PC-9 (cell line): Measurements from ENCODE around the gene DET1. TPM values are rescaled to one million over a fixed set of nuclear protein-coding genes. Genes with fewer than 3 reads are reported as not detected.
"Not testable (repeated sequence)": the region's sequence is repeated elsewhere in the genome, so short reads cannot be mapped to it uniquely, and the experiment has no call there.

Experiments
- BruUV-seq: library from RNA; stranded (reverse); fragments of 400-500 nt; replicated peaks from 2 replicates; lab custom pipeline; 2021; lab: Mats Ljungman, UMichigan
- CTCF ChIA-PET: fragments of 300-600 bp; sonication (Branson Sonifier 250); formaldehyde crosslinking; loops from one replicate; lab custom pipeline; 2022; ENCODE audit warnings: antibody characterized with exemption; lab: Charles Lee
- POLR2A ChIA-PET: fragments of 300-600 bp; sonication (Branson Sonifier 250); formaldehyde crosslinking; loops from one replicate; lab custom pipeline; 2022; ENCODE audit warnings: antibody characterized with exemption; ENCODE audit not compliant: unreplicated experiment; lab: Charles Lee
- DNase-seq, 2 experiments: peaks; one replicate each; pipeline versions ENCODE4 v3.0.0 to v3.0.0-alpha.2; 2015 to 2022; ENCODE audit warnings: mixed read lengths in 1 of 2
- H2AFZ ChIP-seq: fragments of 200-600 bp; sonication (generic); 2 replicates; pipeline ENCODE4 v1.8.1; 2017; ENCODE audit warnings: antibody characterized with exemption
- H3F3A ChIP-seq: fragments of 200-600 bp; sonication (generic); 2 replicates; pipeline ENCODE4 v1.8.1; 2017; ENCODE audit warnings: antibody characterized with exemption, mild to moderate bottlenecking, low read depth; ENCODE audit not compliant: insufficient read depth
- H3K27ac ChIP-seq: fragments of 200-600 bp; sonication (generic); 2 replicates; pipeline ENCODE4 v1.6.1; 2016; ENCODE audit warnings: mixed run types
- H3K27me3 ChIP-seq: fragments of 200-600 bp; sonication (generic); 2 replicates; pipeline ENCODE4 v1.6.1; 2016; ENCODE audit warnings: low read depth, mixed run types; ENCODE audit not compliant: insufficient read depth
- H3K36me3 ChIP-seq: fragments of 200-600 bp; sonication (generic); 2 replicates; pipeline ENCODE4 v1.6.1; 2016; ENCODE audit warnings: low read depth, mixed run types
- H3K4me1 ChIP-seq: fragments of 200-600 bp; sonication (generic); replicated peaks from 2 replicates; pipeline ENCODE4 v1.6.1; 2016; ENCODE audit warnings: mixed run types; ENCODE audit not compliant: insufficient read depth
- H3K4me2 ChIP-seq: fragments of 200-600 bp; sonication (generic); 2 replicates; pipeline ENCODE4 v1.6.1; 2017; ENCODE audit warnings: mixed run types
- H3K4me3 ChIP-seq: fragments of 200-600 bp; sonication (generic); 2 replicates; pipeline ENCODE4 v1.6.1; 2016; ENCODE audit warnings: mixed run types
- H3K79me2 ChIP-seq: fragments of 200-600 bp; sonication (generic); 2 replicates; pipeline ENCODE4 v1.6.1; 2017; ENCODE audit warnings: low read depth, mixed run types
- H3K9me2 ChIP-seq: fragments of 200-600 bp; sonication (generic); 2 replicates; pipeline ENCODE4 v1.8.1; 2017; ENCODE audit warnings: mild to moderate bottlenecking; ENCODE audit not compliant: insufficient read depth
- H3K9me3 ChIP-seq: fragments of 200-600 bp; sonication (generic); 2 replicates; pipeline ENCODE4 v1.8.1; 2016; ENCODE audit warnings: low read depth; ENCODE audit not compliant: insufficient read depth
- H4K20me1 ChIP-seq: fragments of 200-600 bp; sonication (generic); 2 replicates; pipeline ENCODE4 v1.8.1; 2017; ENCODE audit not compliant: insufficient read depth
- EZH2 ChIP-seq: fragments of 200-600 bp; sonication (generic); IDR thresholded peaks from 2 replicates; pipeline ENCODE4 v1.8.0; 2017; ENCODE audit warnings: antibody characterized with exemption, low read depth
- intact Hi-C: fragments of 100-400 bp; cut with micrococcal nuclease; formaldehyde crosslinking; loops from one replicate; pipeline ENCODE4 v1.10.0; 2022; ENCODE audit not compliant: unreplicated experiment
- total RNA-seq: library from RNA; stranded (reverse); gene quantifications from 2 replicates; pipeline ENCODE4 v1.2.3, GENCODE V29; 2021
- TF ChIP-seq, protein P1 (sequence below): fragments of 200-600 bp; sonication (generic); conservative IDR thresholded peaks from 2 replicates; pipeline ENCODE4 v1.6.1; 2017; ENCODE audit warnings: mixed run types, antibody characterized with exemption, mild to moderate bottlenecking, moderate library complexity

The DET1 gene
- total RNA-seq, 1 experiment from 2014 or later = 3.7 TPM

DNA sequence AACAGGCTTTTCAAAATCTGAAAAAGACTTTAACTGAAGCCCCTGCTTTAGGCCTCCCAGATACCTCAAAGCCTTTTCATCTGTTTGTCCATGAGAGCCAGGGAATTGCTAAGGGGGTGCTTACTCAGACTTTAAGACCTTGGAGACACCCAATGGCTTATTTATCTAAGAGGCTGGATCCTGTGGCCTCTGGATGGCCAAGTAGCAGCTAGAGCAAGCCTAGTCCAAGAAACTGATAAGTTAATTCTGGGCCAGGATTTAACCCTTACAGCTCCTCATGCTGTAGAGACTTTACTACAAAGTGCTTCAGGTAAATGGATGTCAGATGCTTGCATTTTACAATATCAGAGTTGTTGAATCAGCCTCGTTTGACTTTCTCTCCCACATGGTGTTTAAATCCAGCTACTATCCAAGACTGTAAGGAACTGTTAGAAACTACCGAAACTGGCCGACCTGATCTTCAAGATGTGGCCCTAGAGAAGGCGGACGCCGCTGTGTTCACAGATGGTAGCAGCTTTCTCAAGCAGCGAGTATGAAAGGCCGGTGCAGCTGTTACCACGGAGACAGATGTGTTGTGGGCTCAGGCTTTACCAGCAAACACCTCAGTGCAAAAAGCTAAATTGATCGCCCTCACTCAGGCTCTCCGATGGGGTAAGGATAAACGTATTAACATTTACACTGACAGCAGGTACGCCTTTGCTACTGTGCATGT, 3.3 kb downstream of the DET1 start:
- POLR2A ChIA-PET = interaction anchor here (0.8 kb wide), 1 partner anchor 26 kb away, joined by 7 read pairs; no protein-coding TSS in a partner anchor

DNA sequence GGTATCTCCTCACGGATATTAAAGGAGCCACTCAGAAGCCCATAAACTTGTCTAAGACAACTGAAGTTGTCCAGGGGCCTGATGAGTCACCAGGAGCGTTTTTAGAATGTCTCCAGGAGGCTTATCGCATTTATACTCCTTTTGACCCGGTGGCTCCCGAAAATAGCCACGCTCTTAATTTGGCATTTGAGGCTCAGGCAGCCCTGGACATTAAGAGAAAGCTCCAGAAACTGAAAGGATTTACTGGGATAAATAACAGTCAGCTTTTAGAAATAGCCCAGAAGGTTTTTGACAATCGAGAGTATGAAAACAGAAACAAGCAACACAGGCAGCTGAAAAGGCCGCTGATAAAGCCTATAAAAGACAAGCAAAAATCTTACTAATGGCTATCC, 4.1 kb downstream of the DET1 start:
- H3K27ac ChIP-seq = no peak overlapping the region
- no peaks in the 10 kb centered on the region for H3K9me3 ChIP-seq
- no peaks in the 10 kb centered on the region for H3F3A ChIP-seq
- H3K4me1 ChIP-seq = peaks cover 6% of the 10 kb centered on the region; the same call in 1 of the 2 replicates
- TF ChIP-seq, protein P1, sequence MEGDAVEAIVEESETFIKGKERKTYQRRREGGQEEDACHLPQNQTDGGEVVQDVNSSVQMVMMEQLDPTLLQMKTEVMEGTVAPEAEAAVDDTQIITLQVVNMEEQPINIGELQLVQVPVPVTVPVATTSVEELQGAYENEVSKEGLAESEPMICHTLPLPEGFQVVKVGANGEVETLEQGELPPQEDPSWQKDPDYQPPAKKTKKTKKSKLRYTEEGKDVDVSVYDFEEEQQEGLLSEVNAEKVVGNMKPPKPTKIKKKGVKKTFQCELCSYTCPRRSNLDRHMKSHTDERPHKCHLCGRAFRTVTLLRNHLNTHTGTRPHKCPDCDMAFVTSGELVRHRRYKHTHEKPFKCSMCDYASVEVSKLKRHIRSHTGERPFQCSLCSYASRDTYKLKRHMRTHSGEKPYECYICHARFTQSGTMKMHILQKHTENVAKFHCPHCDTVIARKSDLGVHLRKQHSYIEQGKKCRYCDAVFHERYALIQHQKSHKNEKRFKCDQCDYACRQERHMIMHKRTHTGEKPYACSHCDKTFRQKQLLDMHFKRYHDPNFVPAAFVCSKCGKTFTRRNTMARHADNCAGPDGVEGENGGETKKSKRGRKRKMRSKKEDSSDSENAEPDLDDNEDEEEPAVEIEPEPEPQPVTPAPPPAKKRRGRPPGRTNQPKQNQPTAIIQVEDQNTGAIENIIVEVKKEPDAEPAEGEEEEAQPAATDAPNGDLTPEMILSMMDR = no peak
- no peak for TF ChIP-seq EZH2
- no peak for DNase-seq
- H3K4me3 ChIP-seq = no peak overlapping the region
- no peaks in the 10 kb centered on the region for H3K9me2 ChIP-seq
- H4K20me1 ChIP-seq = no peaks in the 10 kb centered on the region
- no peak overlapping the region for H2AFZ ChIP-seq
- POLR2A ChIA-PET = no interaction called here
- BruUV-seq = no TSS peak
- H3K79me2 ChIP-seq = no peaks in the 10 kb centered on the region
- CTCF ChIA-PET = no interaction called here
- intact Hi-C loops = no loop called here
- H3K36me3 ChIP-seq = no peaks in the 10 kb centered on the region
- H3K27me3 ChIP-seq = no peaks in the 10 kb centered on the region
- no peak overlapping the region for H3K4me2 ChIP-seq

More for the DNA sequence above, 3.3 kb downstream of the DET1 start:
- no peak overlapping the region for H3K27ac ChIP-seq
- no peaks in the 10 kb centered on the region for H3K27me3 ChIP-seq
- H3K9me2 ChIP-seq = no peaks in the 10 kb centered on the region
- TF ChIP-seq, protein P1 = no peak
- TF ChIP-seq EZH2 = no peak
- no peaks in the 10 kb centered on the region for H3F3A ChIP-seq
- no peak for DNase-seq
- no peaks in the 10 kb centered on the region for H3K9me3 ChIP-seq
- no peak overlapping the region for H2AFZ ChIP-seq
- H3K4me3 ChIP-seq = no peak overlapping the region
- no peak overlapping the region for H3K4me2 ChIP-seq
- H3K36me3 ChIP-seq = no peaks in the 10 kb centered on the region
- H3K79me2 ChIP-seq = no peaks in the 10 kb centered on the region
- H4K20me1 ChIP-seq = no peaks in the 10 kb centered on the region
- intact Hi-C loops = no loop called here
- CTCF ChIA-PET = no interaction called here
- BruUV-seq = no TSS peak
- peaks cover 6% of the 10 kb centered on the region; the same call in 1 of the 2 replicates for H3K4me1 ChIP-seq

DNA sequence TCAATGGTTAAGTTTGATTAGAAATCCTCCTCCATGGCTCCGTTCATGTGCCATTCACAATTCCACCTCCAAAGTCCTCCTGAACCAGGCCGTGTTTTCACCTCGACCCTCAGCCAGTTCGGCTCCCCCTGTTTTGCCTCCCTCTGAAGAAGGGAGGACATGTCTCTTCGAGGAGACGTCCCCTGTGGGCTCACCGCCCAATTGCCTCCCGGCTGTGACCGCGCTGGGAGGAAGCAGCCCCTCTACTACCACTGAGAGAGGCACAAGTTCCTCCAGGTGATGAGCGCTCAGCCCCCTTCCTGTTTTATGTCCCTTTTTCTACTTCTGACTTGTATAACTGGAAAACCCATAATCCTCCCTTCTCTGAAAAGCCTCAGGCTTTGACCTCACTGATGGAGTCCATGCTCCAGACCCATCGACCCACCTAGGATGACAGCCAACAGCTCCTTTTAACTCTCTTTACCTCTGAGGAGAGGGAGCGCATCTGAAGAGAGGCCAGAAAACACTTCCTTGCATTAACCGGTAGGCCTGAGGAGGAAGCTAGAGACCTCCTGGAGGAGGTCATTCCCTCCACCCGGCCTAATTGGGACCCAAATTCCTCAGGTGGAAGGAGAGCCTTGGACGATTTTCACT, 4.7 kb downstream of the DET1 start:
- TF ChIP-seq EZH2 = no peak
- TF ChIP-seq, protein P1 = no peak
- no peaks in the 10 kb centered on the region for H3K27me3 ChIP-seq
- no peaks in the 10 kb centered on the region for H3K36me3 ChIP-seq
- no peaks in the 10 kb centered on the region for H3K9me2 ChIP-seq
- H3K4me2 ChIP-seq = no peak overlapping the region
- H3K9me3 ChIP-seq = no peaks in the 10 kb centered on the region
- CTCF ChIA-PET = no interaction called here
- H3K79me2 ChIP-seq = no peaks in the 10 kb centered on the region
- BruUV-seq = no TSS peak
- H3K4me3 ChIP-seq = no peak overlapping the region
- POLR2A ChIA-PET = no interaction called here
- no peaks in the 10 kb centered on the region for H4K20me1 ChIP-seq
- H3F3A ChIP-seq = no peaks in the 10 kb centered on the region
- intact Hi-C loops = no loop called here
- no peak overlapping the region for H3K27ac ChIP-seq
- H3K4me1 ChIP-seq = peaks cover 2% of the 10 kb centered on the region; the same call in 1 of the 2 replicates
- no peak for DNase-seq
- H2AFZ ChIP-seq = no peak overlapping the region

DNA sequence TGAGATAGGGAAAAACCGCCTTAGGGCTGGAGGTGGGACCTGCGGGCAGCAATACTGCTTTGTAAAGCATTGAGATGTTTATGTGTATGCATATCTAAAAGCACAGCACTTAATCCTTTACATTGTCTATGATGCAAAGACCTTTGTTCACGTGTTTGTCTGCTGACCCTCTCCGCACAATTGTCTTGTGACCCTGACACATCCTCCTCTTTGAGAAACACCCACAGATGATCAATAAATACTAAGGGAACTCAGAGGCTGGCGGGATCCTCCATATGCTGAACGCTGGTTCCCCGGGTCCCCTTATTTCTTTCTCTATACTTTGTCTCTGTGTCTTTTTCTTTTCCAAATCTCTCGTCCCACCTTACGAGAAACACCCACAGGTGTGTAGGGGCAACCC, 5.4 kb downstream of the DET1 start:
- intact Hi-C loops, CTCF ChIA-PET, DNase-seq, H3K79me2 ChIP-seq, H2AFZ ChIP-seq, H3K36me3 ChIP-seq, BruUV-seq, H3K9me3 ChIP-seq, H3F3A ChIP-seq, H3K4me3 ChIP-seq, H4K20me1 ChIP-seq, H3K27ac ChIP-seq, H3K27me3 ChIP-seq, POLR2A ChIA-PET, H3K4me1 ChIP-seq, H3K4me2 ChIP-seq, H3K9me2 ChIP-seq: not testable (repeated sequence)

DNA sequence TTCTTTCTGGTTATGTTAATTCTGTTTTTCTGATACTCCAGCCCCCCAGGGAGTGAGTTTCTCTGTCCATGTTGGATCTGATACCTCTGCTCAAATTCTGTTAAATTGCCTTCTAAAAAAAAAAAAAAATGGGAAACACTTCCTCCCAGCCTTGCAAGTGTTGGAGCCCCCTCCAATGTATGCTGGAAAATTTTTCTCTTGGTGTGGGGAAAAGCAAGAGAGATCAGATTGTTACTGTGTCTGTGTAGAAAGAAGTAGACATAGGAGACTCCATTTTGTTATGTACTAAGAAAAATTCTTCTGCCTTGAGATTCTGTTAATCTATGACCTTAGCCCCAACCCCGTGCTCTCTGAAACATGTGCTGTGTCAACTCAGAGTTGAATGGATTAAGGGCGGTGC, 6.1 kb downstream of the DET1 start:
- H3K27ac ChIP-seq, intact Hi-C loops, DNase-seq, H3K4me3 ChIP-seq, H2AFZ ChIP-seq, CTCF ChIA-PET, H3F3A ChIP-seq, H3K79me2 ChIP-seq, H3K4me2 ChIP-seq, H3K9me2 ChIP-seq, H3K27me3 ChIP-seq, H3K9me3 ChIP-seq, H3K4me1 ChIP-seq, POLR2A ChIA-PET, BruUV-seq, H4K20me1 ChIP-seq, H3K36me3 ChIP-seq: not testable (repeated sequence)
